K562 (cell line): ENCODE results near the gene RNF151. TPM values are rescaled to one million over a fixed set of nuclear protein-coding genes. Genes with fewer than 3 reads are reported as not detected.
A peak's percentile ranks its signal among the peaks of the same experiment; 100 is the strongest.

Source experiments
- ARID4B ChIP-seq: sonication (generic); formaldehyde crosslinking; IDR thresholded peaks from 2 replicates; pipeline ENCODE4 v1.8.0; 2022; ENCODE audit warnings: mild to moderate bottlenecking, missing genetic modification reagents
- CLOCK ChIP-seq: fragments of 250-450 bp; sonication (Bioruptor Pico); IDR thresholded peaks from 2 replicates; pipeline ENCODE4 v1.4.0; 2020; ENCODE audit warnings: mild to moderate bottlenecking, moderate library complexity, borderline replicate concordance
- ELF4 ChIP-seq: fragments of 450-650 bp; formaldehyde crosslinking; IDR thresholded peaks from 2 replicates; pipeline ENCODE4 v1.4.0; 2022; ENCODE audit warnings: missing genetic modification characterization
- HBP1 ChIP-seq: fragments of 450-650 bp; formaldehyde crosslinking; IDR thresholded peaks from 2 replicates; pipeline ENCODE4 v1.4.0; 2022; ENCODE audit warnings: missing genetic modification characterization
- KDM2B ChIP-seq: fragments of 250-450 bp; sonication (Bioruptor Pico); IDR thresholded peaks from 2 replicates; pipeline ENCODE4 v1.8.0; 2021; ENCODE audit warnings: mild to moderate bottlenecking, moderate library complexity
- MCM3 ChIP-seq: fragments of 450-650 bp; IDR thresholded peaks from 2 replicates; pipeline ENCODE4 v1.6.1; 2016
- NR4A1 ChIP-seq, 2 experiments: fragments of 250-450 bp in 1 of 2; fragments of 450-650 bp in 1 of 2; sonication (Bioruptor Pico) in 1 of 2; IDR thresholded peaks; 2 replicates each; pipeline versions ENCODE4 v1.4.0 to v1.6.1; 2016 to 2020; ENCODE audit warnings: mild to moderate bottlenecking in 2 of 2, missing compliant biosample characterization in 1 of 2, missing genetic modification characterization in 1 of 2, moderate library complexity in 1 of 2
- SIN3A ChIP-seq, 2 experiments: fragments of 150-350 bp in 1 of 2; IDR thresholded peaks; 2 replicates each; pipeline ENCODE4 v1.6.1; 2011 to 2016; ENCODE audit warnings: borderline replicate concordance in 2 of 2, low read depth in 2 of 2, low read length in 2 of 2, mild to moderate bottlenecking in 2 of 2, moderate library complexity in 2 of 2; ENCODE audit not compliant: control insufficient read depth in 1 of 2
- SNRNP70 ChIP-seq: fragments of 200-400 bp; formaldehyde crosslinking; optimal IDR thresholded peaks from 2 replicates; pipeline ENCODE3; 2017; ENCODE audit warnings: low read depth, low read length
- USF1 ChIP-seq: sonication (generic); formaldehyde crosslinking; IDR thresholded peaks from 2 replicates; pipeline ENCODE4 v1.9.0; 2022; ENCODE audit warnings: mild to moderate bottlenecking, missing genetic modification reagents
- YY1 ChIP-seq, 3 experiments: IDR thresholded peaks; 2 replicates each; pipeline ENCODE4 v1.6.1; 2011; ENCODE audit warnings: low read length in 2 of 3, mild to moderate bottlenecking in 2 of 3, moderate library complexity in 2 of 3, borderline replicate concordance in 1 of 3, control low read depth in 1 of 3, low read depth in 1 of 3; ENCODE audit not compliant: insufficient read depth in 3 of 3, insufficient replicate concordance in 2 of 3, control insufficient read depth in 1 of 3, insufficient read length in 1 of 3; ENCODE audit errors: extremely low read depth in 1 of 3
- ZBTB33 ChIP-seq: sonication (generic); formaldehyde crosslinking; IDR thresholded peaks from 2 replicates; pipeline ENCODE4 v1.8.1; 2023; ENCODE audit warnings: mild to moderate bottlenecking, missing genetic modification reagents
- ZBTB7A ChIP-seq: IDR thresholded peaks from 2 replicates; pipeline ENCODE4 v1.6.1; 2011; ENCODE audit warnings: low read depth, mild to moderate bottlenecking, low read length, moderate library complexity, borderline replicate concordance; ENCODE audit not compliant: control insufficient read depth
- polyA plus RNA-seq, 8 experiments: library from polyadenylated mRNA; depleted of rRNA in 4 of 8; stranded (reverse) in 5 of 8; unstranded in 3 of 8; fragments of >200 nt; fragmentation: Nextera tagmentation in 2 of 8; fragmentation: Illumina TruSeq in 1 of 8; extraction: Ambion mirVana in 2 of 8; extraction: Trizol in 1 of 8; gene quantifications; 2 replicates each; pipeline versions ENCODE4 v1.2.1 to v1.2.3, GENCODE V29; 2011 to 2014; ENCODE audit warnings: inconsistent platforms in 1 of 8, missing spikeins in 1 of 8
- total RNA-seq, 7 experiments: library from RNA; depleted of rRNA in 6 of 7; stranded (reverse); fragments of >200 nt in 6 of 7; fragmentation: Illumina TruSeq in 2 of 7; extraction: Trizol in 2 of 7; gene quantifications; 2 replicates each; pipeline versions ENCODE4 v1.2.1 to v1.2.3, GENCODE V29; 2011 to 2021; ENCODE audit warnings: low replicate concordance in 1 of 7

The RNF151 gene
- total and polyA plus RNA-seq, 9 of the 15 experiments (the other 6 are each of a cell fraction or from before 2014, with no cell fraction given): not detected

- TF ChIP-seq ARID4B (CRISPR knock-in tag): peak; percentile 61; the same call in 1 of the 2 replicates
- TF ChIP-seq SIN3A (IDR thresholded peaks at IDR 0.05; ENCODE audit: borderline replicate concordance in 2 of 2, control insufficient read depth in 1 of 2, low read depth in 2 of 2, low read length in 2 of 2): peak in 1 of 2 experiments; percentile 54; a peak in 2 of 4 replicates
- TF ChIP-seq ZBTB33: 0 out of 2 replicates have a peak, but pooled peaks have one; percentile 11
- no peak for TF ChIP-seq MCM3
- peak in 2 of 3 experiments; percentile 50 to 75 for TF ChIP-seq YY1 (IDR thresholded peaks at IDR 0.05; ENCODE audit: borderline replicate concordance in 1 of 3, control insufficient read depth in 1 of 3, extremely low read depth in 1 of 3, insufficient read depth in 3 of 3, insufficient read length in 1 of 3, insufficient replicate concordance in 2 of 3, low read depth in 1 of 3, low read length in 2 of 3)
- TF ChIP-seq NR4A1 (CRISPR knock-in tag; IDR thresholded peaks at IDR 0.05): no peak
- no peak for TF ChIP-seq NR4A1 (tag; IDR thresholded peaks at IDR 0.05)
- 0 out of 2 replicates have a peak, but pooled peaks have one; percentile 8 for TF ChIP-seq ZBTB7A
- TF ChIP-seq HBP1 (CRISPR knock-in tag): no peak
- TF ChIP-seq KDM2B (CRISPR knock-in tag): no peak
- no peak for TF ChIP-seq USF1 (CRISPR knock-in tag)
- no peak for TF ChIP-seq ELF4
- TF ChIP-seq SNRNP70: no peak
- TF ChIP-seq CLOCK: no peak
Measured at GRCh38 chr16:1992704-1993317, 26.2 kb downstream of the RNF151 start (continued).
